ENCODE measurements around the gene TICRR.

- TF ChIP-seq CTCF (IDR thresholded peaks at IDR 0.05) (no peak), EP300 (IDR thresholded peaks at IDR 0.05) (no peak)
These were observed 92.4 kb downstream of the TICRR start for GRCh38 chr15:89667706-89667960.

Measured in suprapubic skin (tissue), 3 donors.